Glutamatergic neuron (in vitro differentiated cells): Measurements from ENCODE around the gene ZNF75A. TPM values are rescaled to one million over a fixed set of nuclear protein-coding genes. Genes with fewer than 3 reads are reported as not detected.

Experiments used
- DNase-seq: peaks from one replicate; pipeline ENCODE4 v3.0.0; 2022
- H3K27ac Mint-ChIP-seq: one replicate; pipeline ENCODE4 v1.8.0; 2020; ENCODE audit warnings: mild to moderate bottlenecking, mixed read lengths, inconsistent platforms; ENCODE audit not compliant: unreplicated experiment
- H3K27me3 Mint-ChIP-seq: one replicate; pipeline ENCODE4 v1.8.0; 2020; ENCODE audit warnings: mild to moderate bottlenecking, moderate library complexity, mixed read lengths, inconsistent platforms; ENCODE audit not compliant: unreplicated experiment
- H3K36me3 Mint-ChIP-seq: one replicate; pipeline ENCODE4 v1.8.0; 2020; ENCODE audit warnings: mild to moderate bottlenecking, mixed read lengths, inconsistent platforms; ENCODE audit not compliant: unreplicated experiment
- H3K4me1 Mint-ChIP-seq: one replicate; pipeline ENCODE4 v1.8.0; 2020; ENCODE audit warnings: mild to moderate bottlenecking, low read depth, mixed read lengths, inconsistent platforms; ENCODE audit not compliant: unreplicated experiment
- H3K4me3 Mint-ChIP-seq: one replicate; pipeline ENCODE4 v1.8.0; 2020; ENCODE audit warnings: mild to moderate bottlenecking, mixed read lengths, inconsistent platforms; ENCODE audit not compliant: unreplicated experiment
- H3K9me3 Mint-ChIP-seq: one replicate; pipeline ENCODE4 v1.8.0; 2020; ENCODE audit warnings: mild to moderate bottlenecking, moderate library complexity, mixed read lengths, inconsistent platforms; ENCODE audit not compliant: unreplicated experiment
- total RNA-seq: library from RNA; stranded (reverse); fragmentation: NEBNext Ultra II Directional; extraction: Animal tissue kit (Norgen Biotek cat#: 25700); gene quantifications from one replicate; pipeline ENCODE4 v1.2.1, GENCODE V29; 2021; ENCODE audit not compliant: unreplicated experiment
- TF ChIP-seq, protein P1 (sequence below): fragments of 200-600 bp; sonication (generic); IDR thresholded peaks from one replicate; pipeline ENCODE4 v1.5.0; 2021; ENCODE audit not compliant: partially characterized antibody, unreplicated experiment

ZNF75A gene
- total RNA-seq, 1 donor from 2014 or later, result 62.4 TPM

DNA sequence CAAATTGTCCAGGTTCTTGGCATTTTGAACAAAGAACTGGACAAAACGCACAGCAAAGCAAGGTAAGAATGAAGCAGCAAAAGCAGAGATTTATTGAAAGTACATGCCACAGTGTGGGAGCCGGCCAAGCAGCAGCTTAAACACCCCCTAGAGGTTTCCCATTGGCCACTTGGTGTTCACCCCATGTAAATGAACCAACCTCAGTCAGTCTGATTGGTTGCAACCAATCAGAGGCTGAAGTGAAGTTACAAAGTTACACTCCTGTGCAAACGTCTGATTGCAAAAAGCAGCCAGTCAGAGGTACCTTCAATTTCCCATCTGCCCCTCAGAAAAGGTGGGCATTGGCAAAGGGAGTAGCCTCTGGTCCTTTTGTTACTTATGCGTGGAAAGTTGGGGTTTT is 30.8 kb upstream of the ZNF75A start:
- TF ChIP-seq, protein P1, sequence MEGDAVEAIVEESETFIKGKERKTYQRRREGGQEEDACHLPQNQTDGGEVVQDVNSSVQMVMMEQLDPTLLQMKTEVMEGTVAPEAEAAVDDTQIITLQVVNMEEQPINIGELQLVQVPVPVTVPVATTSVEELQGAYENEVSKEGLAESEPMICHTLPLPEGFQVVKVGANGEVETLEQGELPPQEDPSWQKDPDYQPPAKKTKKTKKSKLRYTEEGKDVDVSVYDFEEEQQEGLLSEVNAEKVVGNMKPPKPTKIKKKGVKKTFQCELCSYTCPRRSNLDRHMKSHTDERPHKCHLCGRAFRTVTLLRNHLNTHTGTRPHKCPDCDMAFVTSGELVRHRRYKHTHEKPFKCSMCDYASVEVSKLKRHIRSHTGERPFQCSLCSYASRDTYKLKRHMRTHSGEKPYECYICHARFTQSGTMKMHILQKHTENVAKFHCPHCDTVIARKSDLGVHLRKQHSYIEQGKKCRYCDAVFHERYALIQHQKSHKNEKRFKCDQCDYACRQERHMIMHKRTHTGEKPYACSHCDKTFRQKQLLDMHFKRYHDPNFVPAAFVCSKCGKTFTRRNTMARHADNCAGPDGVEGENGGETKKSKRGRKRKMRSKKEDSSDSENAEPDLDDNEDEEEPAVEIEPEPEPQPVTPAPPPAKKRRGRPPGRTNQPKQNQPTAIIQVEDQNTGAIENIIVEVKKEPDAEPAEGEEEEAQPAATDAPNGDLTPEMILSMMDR, result no peak
- DNase-seq, result no peak
- H3K27ac Mint-ChIP-seq, result no peak overlapping the region

DNA sequence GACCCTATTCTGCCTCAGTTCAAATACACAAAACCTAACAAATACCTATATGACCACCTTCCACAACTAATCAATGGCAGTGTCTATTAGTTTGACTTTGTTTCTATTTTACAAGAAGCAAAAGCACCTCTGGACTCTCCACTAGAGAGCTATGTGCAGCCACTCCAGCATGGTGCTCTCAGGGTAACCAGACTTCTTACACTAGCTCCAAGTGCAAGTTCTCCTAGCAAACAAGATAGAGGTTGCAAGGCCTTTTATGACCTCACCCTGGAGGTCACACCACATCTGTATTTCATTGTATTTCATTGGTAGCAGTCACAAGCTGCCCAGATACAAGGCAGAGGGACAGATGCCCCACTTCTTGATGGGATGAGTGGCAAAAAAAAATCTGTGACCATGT is 30.4 kb upstream of the ZNF75A start:
- H3K4me3 Mint-ChIP-seq, result no peak overlapping the region
- TF ChIP-seq, protein P1, result no peak
- H3K27me3 Mint-ChIP-seq, result no peaks in the 10 kb centered on the region
- no peaks in the 10 kb centered on the region for H3K36me3 Mint-ChIP-seq
- H3K4me1 Mint-ChIP-seq, result no peaks in the 10 kb centered on the region
- H3K27ac Mint-ChIP-seq, result no peak overlapping the region
- H3K9me3 Mint-ChIP-seq, result peaks cover 1% of the 10 kb centered on the region
- no peak for DNase-seq

More for the DNA sequence above, 30.8 kb upstream of the ZNF75A start:
- Mint-ChIP-seq H3K27me3 (no peaks in the 10 kb centered on the region), H3K36me3 (no peaks in the 10 kb centered on the region), H3K4me3 (no peak overlapping the region), H3K9me3 (peaks cover 1% of the 10 kb centered on the region), H3K4me1 (no peaks in the 10 kb centered on the region)

DNA sequence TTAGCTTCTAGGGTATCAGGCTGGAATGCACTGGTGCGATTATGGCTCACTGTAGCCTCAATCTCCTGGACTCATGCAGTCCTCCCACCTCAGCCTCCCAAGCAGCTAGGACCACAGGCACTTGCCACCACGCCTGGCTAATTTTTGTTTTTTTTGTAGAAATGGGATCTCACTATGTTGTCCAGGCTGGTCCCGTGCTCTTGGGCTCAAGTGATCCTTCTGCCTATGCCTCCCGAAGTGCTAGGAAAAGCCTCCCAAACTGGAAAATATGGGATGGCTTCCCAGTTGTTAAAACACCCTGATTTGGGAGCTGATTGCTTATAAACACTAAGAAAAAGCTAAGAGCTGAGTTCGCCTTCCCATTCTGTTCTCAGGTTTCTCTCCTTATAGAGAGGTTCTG is 28.6 kb upstream of the ZNF75A start:
- Mint-ChIP-seq H3K36me3 (no peaks in the 10 kb centered on the region), H3K27me3 (no peaks in the 10 kb centered on the region), H3K4me3 (no peak overlapping the region), H3K9me3 (peaks cover 1% of the 10 kb centered on the region), H3K4me1 (no peaks in the 10 kb centered on the region), H3K27ac (no peak overlapping the region)
- TF ChIP-seq, protein P1, result no peak
- no peak for DNase-seq

DNA sequence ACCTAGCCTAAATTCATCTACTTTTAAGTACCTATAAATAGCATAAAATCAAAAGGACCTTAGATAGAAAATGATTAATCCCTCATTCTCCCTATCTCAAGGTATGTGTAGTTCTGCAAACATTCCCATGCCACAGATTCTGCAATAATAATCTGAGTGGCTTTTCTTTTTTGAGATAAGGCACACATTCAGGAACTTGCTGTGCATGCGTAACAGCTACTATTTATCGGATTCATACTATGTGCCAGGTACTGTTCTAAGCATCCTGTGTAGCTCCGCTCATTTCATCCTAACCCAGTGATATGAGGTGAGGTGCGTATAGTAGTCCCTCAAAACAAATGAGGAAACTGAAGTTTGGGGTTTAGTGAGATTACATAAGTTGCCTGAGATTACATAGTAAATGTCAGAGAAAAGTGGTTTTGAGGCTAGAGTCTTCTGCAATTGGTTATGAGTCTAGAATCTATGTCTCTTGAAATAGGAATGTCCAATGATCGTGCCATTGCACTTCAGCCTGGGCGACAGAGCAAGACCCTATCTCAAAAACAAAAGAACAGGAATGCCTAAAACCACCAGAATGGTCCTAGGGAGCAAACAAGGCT is 24.0 kb upstream of the ZNF75A start:
- no peak for DNase-seq
- TF ChIP-seq, protein P1, result no peak
- H3K36me3 Mint-ChIP-seq, result peaks cover 7% of the 10 kb centered on the region

DNA sequence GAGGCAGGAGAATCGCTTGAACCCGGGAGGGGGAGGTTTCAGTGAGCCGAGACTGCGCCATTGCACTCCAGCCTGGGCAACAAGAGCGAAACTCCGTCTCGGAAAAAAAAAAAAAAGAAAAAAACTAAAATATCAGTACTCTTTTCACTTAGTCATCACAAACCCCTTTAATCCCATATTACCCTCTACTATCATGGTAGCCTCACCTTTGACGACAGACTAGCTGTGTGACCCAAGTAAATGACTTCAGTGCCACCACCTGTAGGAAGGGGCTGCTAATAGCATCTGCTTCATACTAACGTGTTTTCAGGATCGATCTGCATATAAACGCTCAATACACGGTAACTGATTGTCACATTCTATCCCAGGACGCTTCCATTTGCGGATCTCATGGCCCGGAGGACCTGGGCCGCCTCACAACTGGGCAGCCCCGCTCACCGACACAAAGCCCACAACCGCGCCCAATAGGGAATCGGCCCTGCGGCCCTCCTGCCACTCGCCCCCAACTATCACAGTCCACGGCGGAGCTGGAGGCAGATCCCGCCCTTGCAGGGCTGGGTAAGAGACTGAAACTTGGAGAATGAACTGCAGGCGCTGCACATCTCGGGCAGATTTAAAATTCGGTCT is 23.1 kb upstream of the ZNF75A start:
- H3K36me3 Mint-ChIP-seq, result peaks cover 10% of the 10 kb centered on the region
- TF ChIP-seq, protein P1, result no peak
- peak overlapping the region; percentile 97 for H3K27ac Mint-ChIP-seq
- peaks cover 13% of the 10 kb centered on the region for H3K9me3 Mint-ChIP-seq
- peak overlapping the region; percentile 96 for H3K4me3 Mint-ChIP-seq
- H3K4me1 Mint-ChIP-seq, result peaks cover 11% of the 10 kb centered on the region
- peak; percentile 79 for DNase-seq
- peaks cover 20% of the 10 kb centered on the region for H3K27me3 Mint-ChIP-seq

More for the DNA sequence above, 24.0 kb upstream of the ZNF75A start:
- Mint-ChIP-seq H3K4me1 (peaks cover 11% of the 10 kb centered on the region), H3K4me3 (peak overlapping the region; percentile 59), H3K9me3 (peaks cover 13% of the 10 kb centered on the region), H3K27ac (peak overlapping the region; percentile 97), H3K27me3 (peaks cover 20% of the 10 kb centered on the region)
